PC-3 (cell line): ENCODE data around the gene AGER.

ENCODE experiments used
- EZH2 ChIP-seq: fragments of 300-600 bp; sonication (generic); IDR thresholded peaks from one replicate; pipeline ENCODE4 v1.6.1; 2017; ENCODE audit warnings: antibody characterized with exemption, mild to moderate bottlenecking, low read length; ENCODE audit not compliant: unreplicated experiment
- TF ChIP-seq, protein P1 (sequence below): fragments of 300-600 bp; sonication (generic); conservative IDR thresholded peaks from 2 replicates; pipeline ENCODE4 v1.5.1; 2017; ENCODE audit warnings: antibody characterized with exemption, low read depth, mild to moderate bottlenecking, low read length

DNA sequence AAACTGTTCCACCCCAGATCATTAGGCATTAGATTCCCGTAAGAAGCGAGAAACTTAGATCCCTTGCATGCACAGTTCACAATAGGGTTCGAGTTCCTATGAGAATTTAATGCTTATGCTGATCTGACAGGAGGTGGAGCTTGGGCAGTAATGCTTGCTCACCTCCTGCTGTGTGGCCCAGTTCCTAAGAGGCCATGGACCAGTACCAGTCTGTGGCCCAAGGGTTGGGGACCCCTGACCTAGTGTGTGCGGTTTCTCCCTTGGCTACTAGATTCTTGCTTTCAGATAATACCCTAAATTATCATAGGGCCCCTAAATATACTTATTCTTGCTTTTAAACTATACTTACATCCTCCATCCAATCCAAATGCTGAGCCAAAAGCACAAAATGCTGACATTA lies 10.3 kb upstream of the AGER start:
- TF ChIP-seq, protein P1, sequence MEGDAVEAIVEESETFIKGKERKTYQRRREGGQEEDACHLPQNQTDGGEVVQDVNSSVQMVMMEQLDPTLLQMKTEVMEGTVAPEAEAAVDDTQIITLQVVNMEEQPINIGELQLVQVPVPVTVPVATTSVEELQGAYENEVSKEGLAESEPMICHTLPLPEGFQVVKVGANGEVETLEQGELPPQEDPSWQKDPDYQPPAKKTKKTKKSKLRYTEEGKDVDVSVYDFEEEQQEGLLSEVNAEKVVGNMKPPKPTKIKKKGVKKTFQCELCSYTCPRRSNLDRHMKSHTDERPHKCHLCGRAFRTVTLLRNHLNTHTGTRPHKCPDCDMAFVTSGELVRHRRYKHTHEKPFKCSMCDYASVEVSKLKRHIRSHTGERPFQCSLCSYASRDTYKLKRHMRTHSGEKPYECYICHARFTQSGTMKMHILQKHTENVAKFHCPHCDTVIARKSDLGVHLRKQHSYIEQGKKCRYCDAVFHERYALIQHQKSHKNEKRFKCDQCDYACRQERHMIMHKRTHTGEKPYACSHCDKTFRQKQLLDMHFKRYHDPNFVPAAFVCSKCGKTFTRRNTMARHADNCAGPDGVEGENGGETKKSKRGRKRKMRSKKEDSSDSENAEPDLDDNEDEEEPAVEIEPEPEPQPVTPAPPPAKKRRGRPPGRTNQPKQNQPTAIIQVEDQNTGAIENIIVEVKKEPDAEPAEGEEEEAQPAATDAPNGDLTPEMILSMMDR: no peak
- no peak for TF ChIP-seq EZH2
